RPMI7951 (cell line): ENCODE data around the gene RAPGEF3. TPM values are rescaled to one million over a fixed set of nuclear protein-coding genes. Genes with fewer than 3 reads are reported as not detected.
A peak's percentile ranks its signal among the peaks of the same experiment; 100 is the strongest.

ENCODE experiments used
- DNase-seq: peaks from one replicate; pipeline ENCODE4 v3.0.0-alpha.2; 2012; ENCODE audit warnings: low read depth
- total RNA-seq: library from RNA; depleted of rRNA; stranded (reverse); fragments of >200 nt; shearing (Covaris generic); gene quantifications from 2 replicates; pipeline ENCODE4 v1.2.3, GENCODE V29; 2014

Gene RAPGEF3
- total RNA-seq, 1 experiment from 2014 or later: 0.48 TPM

DNA sequence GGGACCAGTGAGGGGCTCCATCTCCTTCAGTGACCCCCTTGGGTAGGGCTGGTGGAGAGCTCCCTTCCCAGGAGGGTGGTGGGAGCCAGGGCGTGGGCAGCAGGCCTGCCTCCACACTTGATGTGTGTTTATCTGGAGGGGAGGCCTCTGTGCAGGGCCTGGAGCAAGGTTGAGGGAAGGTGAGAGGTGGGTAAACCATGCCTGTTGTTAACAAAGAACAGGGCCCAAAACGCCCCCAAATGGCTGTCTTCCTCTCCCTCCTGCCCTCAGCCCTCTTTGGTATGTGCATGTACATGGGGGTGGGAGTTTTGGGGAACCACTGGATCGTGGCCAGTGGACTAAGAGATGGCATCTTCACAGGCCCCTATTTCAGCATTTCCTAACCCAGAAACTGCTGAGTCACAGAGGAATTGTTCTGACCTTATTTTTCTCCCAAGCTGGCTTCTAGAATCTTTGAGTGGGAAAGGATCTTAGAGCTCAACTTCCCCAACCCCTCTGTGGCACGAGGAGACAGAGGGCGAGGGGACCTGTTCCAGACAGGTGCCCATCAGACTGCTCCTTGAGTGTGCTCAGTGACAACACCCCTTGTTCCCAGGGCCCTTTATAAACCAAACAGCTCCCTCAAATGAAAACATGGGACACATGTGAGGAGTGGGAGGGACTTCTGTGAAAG, 17.9 kb upstream of the RAPGEF3 start:
- no peak for DNase-seq

DNA sequence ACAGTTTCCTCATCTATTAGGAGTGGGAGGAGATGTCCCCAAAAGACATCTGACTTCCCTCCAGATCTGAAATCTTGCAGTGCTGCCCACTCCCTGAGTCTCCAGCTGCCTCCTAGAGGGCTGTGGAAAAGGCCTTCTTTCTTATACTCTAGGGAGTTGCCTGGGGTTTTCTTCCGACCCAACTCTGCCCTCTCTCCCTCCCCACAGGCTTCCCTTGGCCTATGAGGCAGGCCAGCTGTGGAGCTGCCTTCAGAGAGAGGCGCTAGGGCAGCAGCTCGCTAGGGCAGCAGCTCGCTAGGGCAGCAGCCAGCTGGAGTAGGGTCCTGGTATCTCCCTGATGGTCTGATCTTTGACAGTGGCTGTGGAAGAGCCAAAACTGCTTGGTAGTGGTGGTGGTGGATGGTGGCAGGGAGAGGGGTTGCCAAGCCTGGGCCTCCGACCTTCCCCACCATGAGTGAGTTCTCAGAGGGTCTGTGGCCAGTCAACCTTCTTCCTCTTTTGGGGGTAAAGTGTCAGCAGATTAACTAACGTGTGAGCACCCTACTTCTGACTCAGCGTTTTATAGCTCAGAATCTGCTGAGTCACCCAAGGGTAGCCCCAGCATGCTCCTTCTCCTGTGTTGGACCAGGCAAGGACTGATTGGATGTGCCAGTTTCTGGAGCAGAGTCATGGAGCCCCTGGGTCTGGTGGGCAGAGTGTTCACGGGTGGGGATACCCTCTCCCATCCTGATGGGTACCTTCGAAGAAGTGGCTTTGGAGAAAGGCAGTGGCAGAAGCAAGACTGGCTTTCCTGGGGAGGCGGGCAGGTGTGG, 16.6 kb upstream of the RAPGEF3 start:
- peak; percentile 44 for DNase-seq

GRCh38 chr12:47774663-47775062, 16.0 kb upstream of the RAPGEF3 start:
- DNase-seq: no peak

DNA sequence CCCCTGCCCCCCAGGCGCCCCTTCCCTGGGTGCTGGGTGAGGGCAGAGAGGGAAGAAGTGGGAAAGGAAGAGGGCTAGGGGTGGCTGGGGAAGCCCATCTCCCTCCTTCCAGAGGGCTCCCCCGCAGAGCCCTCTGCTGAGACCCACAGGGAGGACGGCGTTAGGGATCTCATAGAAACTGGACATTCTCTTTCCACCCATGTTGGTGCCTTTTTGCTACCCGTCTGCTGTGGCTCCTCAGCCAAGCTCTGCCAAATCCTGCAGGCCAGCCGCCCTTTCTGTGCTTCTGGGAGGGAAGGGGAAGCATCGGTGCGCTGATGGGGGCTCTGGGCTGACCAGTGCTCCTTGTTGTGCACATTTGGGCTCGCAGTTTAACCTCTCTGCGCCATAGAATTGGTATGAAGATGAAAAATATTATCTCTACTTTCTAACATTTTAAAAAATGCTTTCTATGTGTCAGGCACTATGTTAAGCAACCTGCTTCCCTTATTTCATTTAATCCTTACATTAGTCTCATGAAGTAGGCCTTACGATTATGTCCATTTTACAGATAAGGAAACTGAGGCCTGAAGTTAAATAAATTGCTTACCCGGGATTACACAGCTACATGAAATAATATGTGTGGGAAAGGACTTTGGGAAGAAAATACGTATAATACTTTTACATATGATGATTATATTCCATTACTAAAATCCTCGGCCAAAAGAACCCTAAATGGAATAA, 15.3 kb upstream of the RAPGEF3 start:
- no peak for DNase-seq

GRCh38 chr12:47773062-47773857, 14.6 kb upstream of the RAPGEF3 start, which contains the start of gene SLC48A1:
SLC48A1 (plus strand) TSS chr12:47773238; CDS start chr12:47773305, 67 bp downstream.
- peak; percentile 54 for DNase-seq

- DNase-seq: no peak
Measured at GRCh38 chr12:47772738-47773061, 14.0 kb upstream of the RAPGEF3 start.

DNA sequence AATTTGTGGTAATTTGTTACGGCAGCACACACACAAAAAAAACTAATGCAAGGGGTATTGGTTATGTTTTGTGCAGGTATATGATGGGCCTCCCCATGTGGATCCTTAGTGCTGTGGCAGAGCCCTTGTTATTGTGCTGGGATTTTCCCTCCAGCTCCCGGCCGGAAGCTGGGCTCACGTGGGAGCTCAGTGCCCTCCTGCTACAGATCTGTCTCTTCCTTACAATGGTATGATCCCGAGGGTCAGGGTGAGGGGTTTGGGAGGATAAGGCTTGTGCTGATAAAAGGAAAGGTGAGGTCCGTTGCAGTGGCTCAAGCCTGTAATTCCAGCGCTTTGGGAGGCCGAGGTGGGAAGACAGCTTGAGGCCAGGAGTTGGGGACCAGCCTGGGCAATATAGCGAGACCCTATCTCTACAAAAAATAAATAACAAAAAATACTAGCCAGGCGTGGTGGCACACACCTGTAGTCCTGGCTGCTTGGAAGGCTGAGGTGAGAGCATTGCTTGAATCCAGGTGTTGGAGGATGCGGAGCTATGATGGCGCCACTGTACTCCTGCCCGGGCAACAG, 13.5 kb upstream of the RAPGEF3 start:
- DNase-seq: no peak

DNA sequence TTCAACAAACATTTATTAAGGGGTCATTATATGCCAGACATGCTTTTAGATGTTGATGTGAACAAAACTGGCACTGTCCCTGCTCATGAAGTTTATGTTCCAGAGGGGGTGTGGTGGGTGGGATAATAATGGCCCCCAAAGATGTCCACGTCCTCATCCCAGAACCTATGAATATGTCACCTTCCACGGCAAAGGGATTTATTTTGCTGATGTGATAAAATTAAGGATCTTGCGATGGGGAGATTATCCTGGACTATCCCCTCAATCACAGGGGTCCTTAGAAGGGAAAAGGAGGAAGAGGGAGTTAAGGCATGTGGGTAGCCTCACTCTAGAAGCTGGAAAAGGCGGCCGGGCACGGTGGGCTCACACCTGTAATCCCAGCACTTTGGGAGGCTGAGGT, 12.6 kb upstream of the RAPGEF3 start:
- DNase-seq: no peak

- DNase-seq: peak; percentile 18
Measured at GRCh38 chr12:47770086-47770726, 11.5 kb upstream of the RAPGEF3 start.

DNA sequence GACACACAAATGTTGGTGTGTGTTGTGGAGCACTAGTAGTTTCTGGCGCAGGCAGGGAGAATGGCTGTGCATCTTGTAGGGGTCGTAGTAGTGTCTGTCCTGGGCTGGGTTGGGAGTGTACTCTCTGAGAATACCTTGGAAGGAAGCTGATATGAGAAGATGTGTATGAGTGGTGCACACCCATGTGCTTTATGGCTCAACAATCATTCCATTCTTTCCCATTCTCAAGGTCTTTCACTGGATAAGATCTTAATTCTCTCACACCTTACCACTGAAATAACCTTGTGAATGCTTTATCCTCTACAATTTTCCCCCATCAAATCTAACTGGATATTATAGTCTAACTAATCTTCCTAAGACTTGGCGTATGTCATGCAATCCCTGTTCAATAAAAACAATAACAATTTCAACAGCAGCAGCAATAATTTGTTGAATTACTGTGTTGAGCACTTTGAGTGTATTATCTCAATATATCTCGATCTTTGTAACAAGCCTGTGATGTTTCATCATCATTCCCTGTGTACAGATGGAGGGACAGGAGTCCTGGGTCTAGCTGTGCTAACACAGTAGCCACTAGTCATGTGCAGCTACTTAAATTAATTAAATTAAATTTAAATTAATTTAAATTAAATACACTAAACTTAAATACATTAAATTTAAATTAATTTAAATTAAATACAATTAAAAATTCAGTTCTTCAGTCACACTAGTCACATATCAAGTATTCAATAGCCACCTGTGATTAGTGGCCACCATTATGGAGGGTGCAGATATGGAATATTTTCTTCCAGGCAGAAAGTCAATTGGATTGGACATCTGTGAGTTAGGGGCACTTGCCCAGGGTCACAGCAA, 10.8 kb upstream of the RAPGEF3 start:
- no peak for DNase-seq

DNA sequence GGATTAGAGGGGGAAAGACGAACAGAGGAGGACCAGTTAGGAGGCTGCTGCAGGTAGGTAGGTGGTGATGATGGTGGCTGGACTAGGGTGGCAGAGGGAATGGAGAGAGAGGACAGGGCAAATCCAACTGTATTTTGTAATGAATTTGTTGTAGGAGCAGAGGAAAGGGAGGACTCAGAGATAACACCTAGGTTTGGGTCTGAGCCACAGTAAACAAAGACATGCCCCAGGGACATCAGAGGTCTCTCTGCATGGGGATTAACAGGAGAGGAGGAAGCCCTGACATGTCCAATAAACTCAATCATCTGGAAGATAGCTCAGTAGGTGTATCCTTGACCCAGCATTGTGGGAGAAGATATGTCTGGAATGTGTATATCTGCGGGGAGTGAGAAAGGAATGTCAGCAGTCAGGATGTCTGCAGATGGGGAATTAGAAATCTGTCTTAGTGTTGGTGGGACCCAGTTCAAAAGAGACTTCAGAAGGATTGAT, 9.7 kb upstream of the RAPGEF3 start:
- DNase-seq: peak; percentile 87

- peak; percentile 20 for DNase-seq
Measured at GRCh38 chr12:47767216-47767724, 8.6 kb upstream of the RAPGEF3 start.

- DNase-seq: no peak
Measured at GRCh38 chr12:47766502-47767215, 8.0 kb upstream of the RAPGEF3 start.

DNA sequence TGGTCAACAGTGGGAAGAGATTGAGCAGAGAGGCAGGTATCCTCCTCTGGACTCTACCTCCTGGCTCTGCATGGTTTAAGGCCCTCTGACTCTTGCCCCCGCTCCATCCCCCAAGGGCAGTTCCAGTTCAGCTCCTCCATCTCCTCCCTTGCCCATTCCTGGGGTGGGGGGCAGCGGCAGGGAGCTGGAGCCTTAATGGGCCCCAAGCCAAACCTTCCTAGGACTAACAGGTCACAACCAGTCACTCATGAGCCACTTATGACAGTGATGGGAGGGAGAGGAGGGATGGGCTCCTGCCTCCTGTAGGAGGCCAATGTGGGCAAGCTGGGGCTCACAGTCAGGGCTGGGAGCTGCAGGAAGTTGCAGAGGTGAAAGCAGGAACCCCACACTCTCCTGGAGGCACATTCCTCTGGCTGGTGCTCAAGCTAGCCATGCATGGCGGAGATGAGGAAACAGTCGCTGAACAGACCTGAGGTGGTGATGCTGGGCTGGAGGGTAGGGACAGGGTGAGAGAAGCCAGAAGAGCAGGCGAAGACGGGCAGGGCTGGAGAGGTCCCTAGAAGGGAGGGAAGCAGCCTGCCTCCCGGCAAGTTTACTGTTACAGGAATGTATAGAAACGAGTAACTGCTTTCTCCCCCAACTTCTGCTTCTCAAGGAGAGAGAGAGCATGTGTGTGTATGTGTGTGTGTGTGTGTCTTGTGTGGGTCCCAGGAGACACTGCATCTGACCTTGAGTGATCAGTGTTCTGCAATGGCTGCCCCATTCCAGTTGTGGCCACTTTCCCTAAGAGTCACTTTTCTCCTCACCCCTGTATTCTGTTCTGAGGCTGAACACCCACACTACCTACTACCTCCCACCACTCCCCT, 5.0 kb upstream of the RAPGEF3 start:
- no peak for DNase-seq

- no peak for DNase-seq
Measured at GRCh38 chr12:47762850-47763465, 4.3 kb upstream of the RAPGEF3 start.

DNA sequence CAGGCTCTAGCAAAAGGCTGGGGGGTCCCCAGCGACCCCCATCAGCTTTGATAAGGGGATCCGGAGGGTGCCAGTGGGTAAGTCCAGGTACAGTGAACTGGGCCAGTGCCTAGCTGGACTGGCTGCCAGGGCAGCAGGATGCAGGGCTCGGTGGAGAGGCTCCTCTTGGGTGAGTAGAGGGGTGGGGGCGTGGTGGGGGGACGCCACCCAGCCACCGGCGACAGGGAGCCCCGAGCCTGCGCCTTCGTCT, 171 bp downstream of the RAPGEF3 start:
- no peak for DNase-seq

- no peak for DNase-seq
Measured at GRCh38 chr12:47757840-47758583, 668 bp downstream of the RAPGEF3 start.
